PC-9 (cell line): Measurements from ENCODE around the gene PNMA6F. TPM values are rescaled to one million over a fixed set of nuclear protein-coding genes. Genes with fewer than 3 reads are reported as not detected.
"Not testable (repeated sequence)": the region's sequence is repeated elsewhere in the genome, so short reads cannot be mapped to it uniquely, and the experiment has no call there.

Experiments used
- BruUV-seq: library from RNA; stranded (reverse); fragments of 400-500 nt; replicated peaks from 2 replicates; lab custom pipeline; 2021; lab: Mats Ljungman, UMichigan
- CTCF ChIA-PET: fragments of 300-600 bp; sonication (Branson Sonifier 250); formaldehyde crosslinking; loops from one replicate; lab custom pipeline; 2022; ENCODE audit warnings: antibody characterized with exemption; lab: Charles Lee
- POLR2A ChIA-PET: fragments of 300-600 bp; sonication (Branson Sonifier 250); formaldehyde crosslinking; loops from one replicate; lab custom pipeline; 2022; ENCODE audit warnings: antibody characterized with exemption; ENCODE audit not compliant: unreplicated experiment; lab: Charles Lee
- DNase-seq, 2 experiments: peaks; one replicate each; pipeline versions ENCODE4 v3.0.0 to v3.0.0-alpha.2; 2015 to 2022; ENCODE audit warnings: mixed read lengths in 1 of 2
- H2AFZ ChIP-seq: fragments of 200-600 bp; sonication (generic); 2 replicates; pipeline ENCODE4 v1.8.1; 2017; ENCODE audit warnings: antibody characterized with exemption
- H3F3A ChIP-seq: fragments of 200-600 bp; sonication (generic); 2 replicates; pipeline ENCODE4 v1.8.1; 2017; ENCODE audit warnings: antibody characterized with exemption, mild to moderate bottlenecking, low read depth; ENCODE audit not compliant: insufficient read depth
- H3K27ac ChIP-seq: fragments of 200-600 bp; sonication (generic); 2 replicates; pipeline ENCODE4 v1.6.1; 2016; ENCODE audit warnings: mixed run types
- H3K27me3 ChIP-seq: fragments of 200-600 bp; sonication (generic); 2 replicates; pipeline ENCODE4 v1.6.1; 2016; ENCODE audit warnings: low read depth, mixed run types; ENCODE audit not compliant: insufficient read depth
- H3K36me3 ChIP-seq: fragments of 200-600 bp; sonication (generic); 2 replicates; pipeline ENCODE4 v1.6.1; 2016; ENCODE audit warnings: low read depth, mixed run types
- H3K4me1 ChIP-seq: fragments of 200-600 bp; sonication (generic); replicated peaks from 2 replicates; pipeline ENCODE4 v1.6.1; 2016; ENCODE audit warnings: mixed run types; ENCODE audit not compliant: insufficient read depth
- H3K4me2 ChIP-seq: fragments of 200-600 bp; sonication (generic); 2 replicates; pipeline ENCODE4 v1.6.1; 2017; ENCODE audit warnings: mixed run types
- H3K4me3 ChIP-seq: fragments of 200-600 bp; sonication (generic); 2 replicates; pipeline ENCODE4 v1.6.1; 2016; ENCODE audit warnings: mixed run types
- H3K79me2 ChIP-seq: fragments of 200-600 bp; sonication (generic); 2 replicates; pipeline ENCODE4 v1.6.1; 2017; ENCODE audit warnings: low read depth, mixed run types
- H3K9me2 ChIP-seq: fragments of 200-600 bp; sonication (generic); 2 replicates; pipeline ENCODE4 v1.8.1; 2017; ENCODE audit warnings: mild to moderate bottlenecking; ENCODE audit not compliant: insufficient read depth
- H3K9me3 ChIP-seq: fragments of 200-600 bp; sonication (generic); 2 replicates; pipeline ENCODE4 v1.8.1; 2016; ENCODE audit warnings: low read depth; ENCODE audit not compliant: insufficient read depth
- H4K20me1 ChIP-seq: fragments of 200-600 bp; sonication (generic); 2 replicates; pipeline ENCODE4 v1.8.1; 2017; ENCODE audit not compliant: insufficient read depth
- EZH2 ChIP-seq: fragments of 200-600 bp; sonication (generic); IDR thresholded peaks from 2 replicates; pipeline ENCODE4 v1.8.0; 2017; ENCODE audit warnings: antibody characterized with exemption, low read depth
- intact Hi-C: fragments of 100-400 bp; cut with micrococcal nuclease; formaldehyde crosslinking; loops from one replicate; pipeline ENCODE4 v1.10.0; 2022; ENCODE audit not compliant: unreplicated experiment
- total RNA-seq: library from RNA; stranded (reverse); gene quantifications from 2 replicates; pipeline ENCODE4 v1.2.3, GENCODE V29; 2021
- TF ChIP-seq, protein P1 (sequence below): fragments of 200-600 bp; sonication (generic); conservative IDR thresholded peaks from 2 replicates; pipeline ENCODE4 v1.6.1; 2017; ENCODE audit warnings: mixed run types, antibody characterized with exemption, mild to moderate bottlenecking, moderate library complexity

Gene PNMA6F
- total RNA-seq, 1 experiment from 2014 or later = not detected

GRCh38 chrX:153327561-153327960 lies 6.0 kb upstream of the PNMA6F start:
- H3K27ac ChIP-seq = no peak overlapping the region
- no peaks in the 10 kb centered on the region for H3F3A ChIP-seq
- no peak overlapping the region for H2AFZ ChIP-seq
- TF ChIP-seq, protein P1, sequence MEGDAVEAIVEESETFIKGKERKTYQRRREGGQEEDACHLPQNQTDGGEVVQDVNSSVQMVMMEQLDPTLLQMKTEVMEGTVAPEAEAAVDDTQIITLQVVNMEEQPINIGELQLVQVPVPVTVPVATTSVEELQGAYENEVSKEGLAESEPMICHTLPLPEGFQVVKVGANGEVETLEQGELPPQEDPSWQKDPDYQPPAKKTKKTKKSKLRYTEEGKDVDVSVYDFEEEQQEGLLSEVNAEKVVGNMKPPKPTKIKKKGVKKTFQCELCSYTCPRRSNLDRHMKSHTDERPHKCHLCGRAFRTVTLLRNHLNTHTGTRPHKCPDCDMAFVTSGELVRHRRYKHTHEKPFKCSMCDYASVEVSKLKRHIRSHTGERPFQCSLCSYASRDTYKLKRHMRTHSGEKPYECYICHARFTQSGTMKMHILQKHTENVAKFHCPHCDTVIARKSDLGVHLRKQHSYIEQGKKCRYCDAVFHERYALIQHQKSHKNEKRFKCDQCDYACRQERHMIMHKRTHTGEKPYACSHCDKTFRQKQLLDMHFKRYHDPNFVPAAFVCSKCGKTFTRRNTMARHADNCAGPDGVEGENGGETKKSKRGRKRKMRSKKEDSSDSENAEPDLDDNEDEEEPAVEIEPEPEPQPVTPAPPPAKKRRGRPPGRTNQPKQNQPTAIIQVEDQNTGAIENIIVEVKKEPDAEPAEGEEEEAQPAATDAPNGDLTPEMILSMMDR = no peak
- no peak for TF ChIP-seq EZH2
- peaks cover 18% of the 10 kb centered on the region for H3K27me3 ChIP-seq
- H3K9me2 ChIP-seq = no peaks in the 10 kb centered on the region
- H3K36me3 ChIP-seq = no peaks in the 10 kb centered on the region
- H4K20me1 ChIP-seq = no peaks in the 10 kb centered on the region
- POLR2A ChIA-PET = no interaction called here
- no peaks in the 10 kb centered on the region for H3K9me3 ChIP-seq
- no peaks in the 10 kb centered on the region for H3K79me2 ChIP-seq
- intact Hi-C loops = no loop called here
- H3K4me2 ChIP-seq = no peak overlapping the region
- no peak for DNase-seq
- CTCF ChIA-PET = no interaction called here
- H3K4me1 ChIP-seq = no peaks in the 10 kb centered on the region
- H3K4me3 ChIP-seq = no peak overlapping the region
- no TSS peak for BruUV-seq

DNA sequence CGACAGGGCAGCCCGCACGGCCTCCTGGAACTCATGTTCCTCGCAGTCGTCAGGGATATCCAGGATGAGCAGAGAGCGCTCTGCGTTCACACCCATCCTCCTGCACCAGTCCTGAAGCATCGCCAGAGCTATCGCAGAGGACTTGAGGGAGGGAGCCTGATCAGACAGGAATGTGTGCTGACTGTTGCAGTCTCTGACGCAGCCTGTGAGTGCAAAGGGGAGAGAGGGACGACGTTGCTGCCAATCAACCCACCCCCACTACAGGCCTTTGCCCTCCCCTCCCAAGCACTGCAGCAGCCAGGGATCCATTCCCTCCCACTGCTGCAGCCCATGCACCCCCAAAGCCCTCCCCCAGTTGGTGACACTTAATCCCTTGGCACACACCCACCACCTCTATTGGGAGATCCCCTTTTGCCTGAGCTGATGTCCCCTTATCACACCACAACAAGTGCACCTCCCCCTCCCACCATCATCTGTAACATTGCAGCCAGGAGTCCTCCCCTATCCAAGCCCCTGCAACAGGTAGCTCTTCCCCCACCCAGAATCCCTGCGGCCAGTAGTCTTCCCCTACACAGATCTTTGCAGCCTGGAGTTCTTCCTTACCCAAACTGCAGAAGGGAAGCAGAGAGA lies 897 bp downstream of the PNMA6F start:
- CTCF ChIA-PET = no interaction called here
- no TSS peak for BruUV-seq
- Histone ChIP-seq H3K4me1 (no peaks in the 10 kb centered on the region), H3K27me3 (peaks cover 38% of the 10 kb centered on the region; the same call in 1 of the 2 replicates), H3K9me3 (no peaks in the 10 kb centered on the region), H3K4me2 (no peak overlapping the region), H3K79me2 (no peaks in the 10 kb centered on the region), H3K9me2 (no peaks in the 10 kb centered on the region), H4K20me1 (no peaks in the 10 kb centered on the region), H3K27ac (no peak overlapping the region), H3K36me3 (no peaks in the 10 kb centered on the region), H3K4me3 (no peak overlapping the region), H2AFZ (no peak overlapping the region), H3F3A (no peaks in the 10 kb centered on the region)
- TF ChIP-seq, protein P1 = no peak
- TF ChIP-seq EZH2 = no peak
- POLR2A ChIA-PET = no interaction called here
- intact Hi-C loops = loop anchor here (5.0 kb wide), 1 partner anchor 42 kb away; no protein-coding TSS in a partner anchor
- DNase-seq = no peak

GRCh38 chrX:153320047-153320443 lies 1.5 kb downstream of the PNMA6F start:
- H3K27me3 ChIP-seq = peaks cover 38% of the 10 kb centered on the region; the same call in 1 of the 2 replicates

More at GRCh38 chrX:153320047-153320443, 1.5 kb downstream of the PNMA6F start:
- DNase-seq, BruUV-seq, H3K36me3 ChIP-seq, H4K20me1 ChIP-seq, H3K27ac ChIP-seq, H3K4me1 ChIP-seq, H3K79me2 ChIP-seq, H3K9me2 ChIP-seq, H3K4me3 ChIP-seq, H2AFZ ChIP-seq, POLR2A ChIA-PET, H3K9me3 ChIP-seq, CTCF ChIA-PET, H3K4me2 ChIP-seq, H3F3A ChIP-seq: not testable (repeated sequence)
- intact Hi-C loops = loop anchor here (5.0 kb wide), 1 partner anchor 42 kb away; no protein-coding TSS in a partner anchor
